ENCODE results near the gene DLG2. TPM values are rescaled to one million over a fixed set of nuclear protein-coding genes. Genes with fewer than 3 reads are reported as not detected.

DLG2 gene
- total and polyA plus RNA-seq, 4 experiments from 2014 or later = 0.78 to 2.7 (median 1.9) TPM

GRCh38 chr11:84628871-84629620, 998.1 kb downstream of the DLG2 start:
- H3K4me1 Mint-ChIP-seq = no peaks in the 10 kb centered on the region
- POLR2A ChIA-PET (ENCODE audit: partially characterized antibody) = no interaction called here
- Histone ChIP-seq H3K4me3 (ENCODE audit: low read length in 2 of 2) (no peak overlapping the region), H3K4me1 (ENCODE audit: insufficient read depth, low read length) (no peaks in the 10 kb centered on the region), H3K27ac (ENCODE audit: low read depth, low read length) (no peak overlapping the region), H3K9me3 (ENCODE audit: control insufficient read depth in 1 of 2, low read length in 2 of 2) (peaks cover 0 to 4% of the 10 kb centered on the region in 2 donors), H3K36me3 (ENCODE audit: insufficient read depth, low read length) (no peaks in the 10 kb centered on the region), H3K27me3 (ENCODE audit: insufficient read depth, low read length) (no peaks in the 10 kb centered on the region)
- no peaks in the 10 kb centered on the region for H3K36me3 Mint-ChIP-seq
- peaks cover 2 to 35% (median 18%) of the 10 kb centered on the region in 8 donors for H3K9me3 Mint-ChIP-seq
- intact Hi-C loops (cut with micrococcal nuclease) = no loop called here
- H3K4me3 Mint-ChIP-seq = no peak overlapping the region
- no peaks in the 10 kb centered on the region for H3K27me3 Mint-ChIP-seq
- DNase-seq = no peak
- H3K27ac Mint-ChIP-seq = no peak overlapping the region
- CTCF ChIA-PET (ENCODE audit: partially characterized antibody) = interaction anchor here (0.9 kb wide), 1 partner anchor 10 kb away, joined by 4 read pairs; no protein-coding TSS in a partner anchor

- Histone ChIP-seq H3K36me3 (ENCODE audit: insufficient read depth, low read length) (no peaks in the 10 kb centered on the region), H3K9me3 (ENCODE audit: control insufficient read depth in 1 of 2, low read length in 2 of 2) (peaks cover 0 to 4% of the 10 kb centered on the region in 2 donors), H3K27me3 (ENCODE audit: insufficient read depth, low read length) (no peaks in the 10 kb centered on the region), H3K4me3 (ENCODE audit: low read length in 2 of 2) (no peak overlapping the region), H3K4me1 (ENCODE audit: insufficient read depth, low read length) (no peaks in the 10 kb centered on the region), H3K27ac (ENCODE audit: low read depth, low read length) (no peak overlapping the region)
- ChIA-PET CTCF (ENCODE audit: partially characterized antibody) (no interaction called here), POLR2A (ENCODE audit: partially characterized antibody) (no interaction called here)
- H3K36me3 Mint-ChIP-seq = no peaks in the 10 kb centered on the region
- DNase-seq = no peak
- no peaks in the 10 kb centered on the region for H3K27me3 Mint-ChIP-seq
- intact Hi-C loops (cut with micrococcal nuclease) = no loop called here
- H3K4me1 Mint-ChIP-seq = no peaks in the 10 kb centered on the region
- H3K27ac Mint-ChIP-seq = no peak overlapping the region
- H3K4me3 Mint-ChIP-seq = no peak overlapping the region
- peaks cover 4 to 34% (median 19%) of the 10 kb centered on the region in 8 donors for H3K9me3 Mint-ChIP-seq
Measured at GRCh38 chr11:84626256-84626655, 1000.9 kb downstream of the DLG2 start.

GRCh38 chr11:84612645-84613044, 1014.5 kb downstream of the DLG2 start:
- Histone ChIP-seq H3K4me1 (ENCODE audit: insufficient read depth, low read length) (no peaks in the 10 kb centered on the region), H3K4me3 (ENCODE audit: low read length in 2 of 2) (no peak overlapping the region), H3K27me3 (ENCODE audit: insufficient read depth, low read length) (no peaks in the 10 kb centered on the region), H3K36me3 (ENCODE audit: insufficient read depth, low read length) (no peaks in the 10 kb centered on the region), H3K9me3 (ENCODE audit: control insufficient read depth in 1 of 2, low read length in 2 of 2) (peaks cover 0 to 3% of the 10 kb centered on the region in 2 donors), H3K27ac (ENCODE audit: low read depth, low read length) (no peak overlapping the region)
- no peak for DNase-seq
- H3K4me1 Mint-ChIP-seq = no peaks in the 10 kb centered on the region
- H3K4me3 Mint-ChIP-seq = no peak overlapping the region
- CTCF ChIA-PET (ENCODE audit: partially characterized antibody) = no interaction called here
- POLR2A ChIA-PET (ENCODE audit: partially characterized antibody) = no interaction called here
- H3K9me3 Mint-ChIP-seq = peaks cover 2 to 25% (median 13%) of the 10 kb centered on the region in 8 donors
- H3K27ac Mint-ChIP-seq = no peak overlapping the region
- H3K36me3 Mint-ChIP-seq = no peaks in the 10 kb centered on the region
- intact Hi-C loops (cut with micrococcal nuclease) = no loop called here
- no peaks in the 10 kb centered on the region for H3K27me3 Mint-ChIP-seq

- peaks cover 0 to 19% (median 8%) of the 10 kb centered on the region in 8 donors for H3K9me3 Mint-ChIP-seq
- CTCF ChIA-PET (ENCODE audit: partially characterized antibody) = no interaction called here
Measured at GRCh38 chr11:84608837-84609196, 1018.3 kb downstream of the DLG2 start.

GRCh38 chr11:84607975-84608836, 1018.9 kb downstream of the DLG2 start:
- Histone ChIP-seq H3K27me3 (ENCODE audit: insufficient read depth, low read length) (no peaks in the 10 kb centered on the region), H3K9me3 (ENCODE audit: control insufficient read depth in 1 of 2, low read length in 2 of 2) (peaks cover 0 to 3% of the 10 kb centered on the region in 2 donors), H3K4me3 (ENCODE audit: low read length in 2 of 2) (no peak overlapping the region), H3K4me1 (ENCODE audit: insufficient read depth, low read length) (no peaks in the 10 kb centered on the region), H3K36me3 (ENCODE audit: insufficient read depth, low read length) (no peaks in the 10 kb centered on the region), H3K27ac (ENCODE audit: low read depth, low read length) (no peak overlapping the region)
- Mint-ChIP-seq H3K27me3 (no peaks in the 10 kb centered on the region), H3K36me3 (no peaks in the 10 kb centered on the region), H3K4me1 (no peaks in the 10 kb centered on the region), H3K9me3 (peaks cover 4 to 18% (median 8%) of the 10 kb centered on the region in 8 donors), H3K27ac (no peak overlapping the region), H3K4me3 (no peak overlapping the region)
- POLR2A ChIA-PET (ENCODE audit: partially characterized antibody) = no interaction called here
- intact Hi-C loops (cut with micrococcal nuclease) = no loop called here
- CTCF ChIA-PET (ENCODE audit: partially characterized antibody) = no interaction called here
- DNase-seq = no peak

More at GRCh38 chr11:84608837-84609196, 1018.3 kb downstream of the DLG2 start:
- Histone ChIP-seq H3K9me3 (ENCODE audit: control insufficient read depth in 1 of 2, low read length in 2 of 2) (peaks cover 0 to 3% of the 10 kb centered on the region in 2 donors), H3K36me3 (ENCODE audit: insufficient read depth, low read length) (no peaks in the 10 kb centered on the region), H3K27me3 (ENCODE audit: insufficient read depth, low read length) (no peaks in the 10 kb centered on the region), H3K27ac (ENCODE audit: low read depth, low read length) (no peak overlapping the region), H3K4me3 (ENCODE audit: low read length in 2 of 2) (no peak overlapping the region), H3K4me1 (ENCODE audit: insufficient read depth, low read length) (no peaks in the 10 kb centered on the region)
- Mint-ChIP-seq H3K27me3 (no peaks in the 10 kb centered on the region), H3K36me3 (no peaks in the 10 kb centered on the region), H3K27ac (no peak overlapping the region), H3K4me1 (no peaks in the 10 kb centered on the region), H3K4me3 (no peak overlapping the region)
- DNase-seq = no peak
- intact Hi-C loops (cut with micrococcal nuclease) = no loop called here
- POLR2A ChIA-PET (ENCODE audit: partially characterized antibody) = no interaction called here

- CTCF ChIA-PET (ENCODE audit: partially characterized antibody) = no interaction called here
Measured at GRCh38 chr11:84594602-84595001, 1032.5 kb downstream of the DLG2 start.

GRCh38 chr11:84590106-84590505, 1037.0 kb downstream of the DLG2 start:
- Histone ChIP-seq H3K36me3 (ENCODE audit: insufficient read depth, low read length) (no peaks in the 10 kb centered on the region), H3K27ac (ENCODE audit: low read depth, low read length) (no peak overlapping the region), H3K9me3 (ENCODE audit: control insufficient read depth in 1 of 2, low read length in 2 of 2) (no peaks in the 10 kb centered on the region), H3K27me3 (ENCODE audit: insufficient read depth, low read length) (no peaks in the 10 kb centered on the region), H3K4me1 (ENCODE audit: insufficient read depth, low read length) (no peaks in the 10 kb centered on the region), H3K4me3 (ENCODE audit: low read length in 2 of 2) (no peak overlapping the region)
- CTCF ChIA-PET (ENCODE audit: partially characterized antibody) = no interaction called here
- Mint-ChIP-seq H3K4me3 (no peak overlapping the region), H3K27ac (no peak overlapping the region), H3K36me3 (peaks cover 0 to 3% of the 10 kb centered on the region in 2 donors), H3K4me1 (no peaks in the 10 kb centered on the region), H3K9me3 (peaks cover 4 to 36% (median 29%) of the 10 kb centered on the region in 8 donors), H3K27me3 (no peaks in the 10 kb centered on the region)
- DNase-seq = no peak
- intact Hi-C loops (cut with micrococcal nuclease) = no loop called here
- POLR2A ChIA-PET (ENCODE audit: partially characterized antibody) = no interaction called here

More at GRCh38 chr11:84594602-84595001, 1032.5 kb downstream of the DLG2 start:
- no peaks in the 10 kb centered on the region for H3K27me3 ChIP-seq (ENCODE audit: insufficient read depth, low read length)
- H3K9me3 Mint-ChIP-seq = peaks cover 0 to 36% (median 26%) of the 10 kb centered on the region in 8 donors
- no peaks in the 10 kb centered on the region for H3K4me1 Mint-ChIP-seq
- no peaks in the 10 kb centered on the region for H3K27me3 Mint-ChIP-seq
- H3K4me3 Mint-ChIP-seq = no peak overlapping the region
- POLR2A ChIA-PET (ENCODE audit: partially characterized antibody) = no interaction called here
- no peaks in the 10 kb centered on the region for H3K9me3 ChIP-seq (ENCODE audit: control insufficient read depth in 1 of 2, low read length in 2 of 2)
- no peaks in the 10 kb centered on the region for H3K36me3 ChIP-seq (ENCODE audit: insufficient read depth, low read length)
- H3K36me3 Mint-ChIP-seq = peaks cover 0 to 3% of the 10 kb centered on the region in 2 donors
- intact Hi-C loops (cut with micrococcal nuclease) = no loop called here
- no peak overlapping the region for H3K27ac ChIP-seq (ENCODE audit: low read depth, low read length)
- H3K4me3 ChIP-seq (ENCODE audit: low read length in 2 of 2) = no peak overlapping the region
- no peak for DNase-seq
- no peaks in the 10 kb centered on the region for H3K4me1 ChIP-seq (ENCODE audit: insufficient read depth, low read length)
- H3K27ac Mint-ChIP-seq = no peak overlapping the region

Measured in CD4-positive, alpha-beta memory T cell (primary cell).